GM12878 (cell line): ENCODE measurements around the gene CAMK2B. TPM values are rescaled to one million over a fixed set of nuclear protein-coding genes. Genes with fewer than 3 reads are reported as not detected.

Experiments used
- ATAC-seq: fragments of 200-7000 bp; cut with Tn5 transposase; 3 replicates; pipeline ENCODE4 v1.9.1; 2020; ENCODE audit warnings: mild to moderate bottlenecking, moderate library complexity
- BruUV-seq: library from RNA; stranded (reverse); fragments of 400-500 nt; replicated peaks from 2 replicates; lab custom pipeline; 2021; lab: Mats Ljungman, UMichigan
- CTCF ChIA-PET: fragments of 300-600 bp; sonication (Branson Sonifier 250); formaldehyde crosslinking; extraction: SDS; loops from one replicate; lab custom pipeline; 2021; ENCODE audit warnings: inconsistent platforms; lab: Yijun Ruan, JAX
- POLR2A ChIA-PET: fragments of 350-600 bp; formaldehyde crosslinking; extraction: SDS; loops from one replicate; lab custom pipeline; 2021; ENCODE audit warnings: inconsistent platforms; lab: Charles Lee
- RAD21 ChIA-PET: fragments of 300-600 bp; sonication (Branson Sonifier 250); formaldehyde crosslinking; loops from one replicate; lab custom pipeline; 2023; ENCODE audit warnings: antibody characterized with exemption; ENCODE audit not compliant: unreplicated experiment; lab: Charles Lee
- SMC1A ChIA-PET: fragments of 300-600 bp; sonication (Branson Sonifier 250); formaldehyde crosslinking; loops from one replicate; lab custom pipeline; 2023; ENCODE audit not compliant: unreplicated experiment, uncharacterized antibody; lab: Charles Lee
- DNase-seq: peaks from one replicate; pipeline ENCODE4 v3.0.0-alpha.2; 2011; ENCODE audit warnings: low read depth, low spot score
- FAIRE-seq: peaks from 3 replicates; lab custom pipeline; 2011; peaks lifted over from hg19 to GRCh38; lab: Jason Lieb, UNC
- H2AFZ ChIP-seq: 2 replicates; pipeline ENCODE4 v1.6.0; 2011; ENCODE audit warnings: low read depth, low read length, control low read depth; ENCODE audit not compliant: control insufficient read depth
- H3K27ac ChIP-seq: 2 replicates; pipeline ENCODE4 v1.5.1; 2011; ENCODE audit warnings: control low read depth; ENCODE audit not compliant: control insufficient read depth, insufficient read depth
- H3K27me3 ChIP-seq, 2 experiments: replicated peaks in 1 of 2; 2 replicates each; pipeline versions ENCODE4 v1.6.0 to v1.6.1; 2011; ENCODE audit warnings: low read length in 1 of 2; ENCODE audit not compliant: control insufficient read depth in 2 of 2, insufficient read depth in 2 of 2
- H3K36me3 ChIP-seq, 2 experiments: 2 replicates each; pipeline ENCODE4 v1.5.1; 2011; ENCODE audit warnings: low read length in 1 of 2; ENCODE audit not compliant: control insufficient read depth in 2 of 2, insufficient read depth in 2 of 2
- H3K4me1 ChIP-seq: 2 replicates; pipeline ENCODE4 v1.6.1; 2011; ENCODE audit warnings: mild to moderate bottlenecking, low read length, moderate library complexity, mixed read lengths; ENCODE audit not compliant: control insufficient read depth, insufficient read depth
- H3K4me2 ChIP-seq: 2 replicates; pipeline ENCODE4 v1.6.0; 2011; ENCODE audit warnings: control low read depth; ENCODE audit not compliant: control insufficient read depth, insufficient read depth
- H3K4me3 ChIP-seq: fragments of 200-600 bp; sonication (generic); 2 replicates; pipeline ENCODE4 v1.5.1; 2016
- H3K79me2 ChIP-seq: 2 replicates; pipeline ENCODE4 v1.6.0; 2011; ENCODE audit warnings: low read length; ENCODE audit not compliant: control insufficient read depth, insufficient read depth
- H3K9ac ChIP-seq: 2 replicates; pipeline ENCODE4 v1.8.0; 2011; ENCODE audit warnings: low read length, control low read depth, mixed read lengths; ENCODE audit not compliant: control insufficient read depth, insufficient read depth
- H3K9me3 ChIP-seq: replicated peaks from 3 replicates; pipeline ENCODE4 v1.5.1; 2011; ENCODE audit warnings: mild to moderate bottlenecking, low read length; ENCODE audit not compliant: control insufficient read depth, insufficient read depth
- H4K20me1 ChIP-seq: 2 replicates; pipeline ENCODE4 v1.6.0; 2011; ENCODE audit not compliant: control insufficient read depth, insufficient read depth
- ASH2L ChIP-seq: fragments of 300-600, 200-600 bp; sonication (generic); IDR thresholded peaks from 2 replicates; pipeline ENCODE4 v1.6.1; 2017; ENCODE audit warnings: low read depth, mild to moderate bottlenecking, borderline replicate concordance
- EZH2 ChIP-seq: IDR thresholded peaks from 2 replicates; pipeline ENCODE4 v1.6.1; 2012; ENCODE audit warnings: low read depth, mild to moderate bottlenecking, control low read depth, inconsistent platforms, low read length, borderline replicate concordance; ENCODE audit not compliant: control insufficient read depth
- KAT2A ChIP-seq: conservative IDR thresholded peaks from 2 replicates; pipeline ENCODE4 v1.6.1; 2011; ENCODE audit warnings: low read depth, low read length; ENCODE audit not compliant: control insufficient read depth
- KLF5 ChIP-seq: fragments of 450-650 bp; IDR thresholded peaks from 2 replicates; pipeline ENCODE4 v1.6.1; 2014; ENCODE audit warnings: mild to moderate bottlenecking; ENCODE audit not compliant: partially characterized antibody
- SIN3A ChIP-seq: IDR thresholded peaks from 2 replicates; pipeline ENCODE4 v1.6.1; 2012; ENCODE audit warnings: low read depth, low read length, improper control_type of control experiment
- STAT1 ChIP-seq: fragments of 450-650 bp; conservative IDR thresholded peaks from 2 replicates; pipeline ENCODE4 v1.6.1; 2014; ENCODE audit warnings: antibody characterized with exemption, mild to moderate bottlenecking
- STAT3 ChIP-seq: IDR thresholded peaks from 2 replicates; pipeline ENCODE4 v1.6.1; 2011; ENCODE audit warnings: low read depth, low read length, improper control_type of control experiment
- WRNIP1 ChIP-seq: IDR thresholded peaks from 2 replicates; pipeline ENCODE4 v1.6.1; 2011; ENCODE audit warnings: low read depth, low read length, improper control_type of control experiment, borderline replicate concordance
- ZZZ3 ChIP-seq: IDR thresholded peaks from 2 replicates; pipeline ENCODE4 v1.6.1; 2011; ENCODE audit warnings: low read depth; ENCODE audit not compliant: control insufficient read depth, insufficient read length
- WGBS: methylation state at CpG from one replicate; pipeline ENCODE4 v1.1.6; 2016; ENCODE audit warnings: low lambda C conversion rate; ENCODE audit not compliant: insufficient replicate concordance, insufficient coverage; ENCODE audit errors: missing lambda C conversion rate; 5-methylcytosine and 5-hydroxymethylcytosine counted together
- in situ Hi-C: fragments of 300-500 bp; cut with MboI; formaldehyde crosslinking; loops from 9 replicates; pipeline ENCODE4 v1.14.3; 2018; ENCODE audit warnings: mixed read lengths
- intact Hi-C: fragments of 100-400 bp; cut with micrococcal nuclease; formaldehyde crosslinking; loops from one replicate; pipeline ENCODE4 v1.14.2; 2022; ENCODE audit not compliant: unreplicated experiment
- polyA plus RNA-seq, 11 experiments: library from polyadenylated mRNA; depleted of rRNA in 4 of 11; unstranded in 6 of 11; stranded (reverse) in 5 of 11; fragments of >200 nt; fragmentation: Nextera tagmentation in 4 of 11; fragmentation: Illumina TruSeq in 1 of 11; extraction: Ambion mirVana in 4 of 11; extraction: Trizol in 1 of 11; gene quantifications; 1 replicate in 1 of 11; 2 replicates in 10 of 11; pipeline versions ENCODE4 v1.2.1 to v1.2.3, GENCODE V29; 2011 to 2016; ENCODE audit warnings: inconsistent platforms in 2 of 11, missing spikeins in 2 of 11, low read depth in 1 of 11
- total RNA-seq, 4 experiments: library from RNA; depleted of rRNA in 3 of 4; stranded (reverse); fragments of >200 nt in 3 of 4; fragmentation: Illumina TruSeq in 1 of 4; extraction: Trizol in 1 of 4; gene quantifications; 2 replicates each; pipeline versions ENCODE4 v1.2.1 to v1.2.3, GENCODE V29; 2013 to 2021
- TF ChIP-seq, protein P1 (sequence below): IDR thresholded peaks from 2 replicates; pipeline ENCODE4 v1.6.1; 2012; ENCODE audit warnings: mild to moderate bottlenecking, low read depth, low read length
- TF ChIP-seq, protein P2 (sequence below): IDR thresholded peaks from 2 replicates; pipeline ENCODE4 v1.6.1; 2012; ENCODE audit warnings: low read depth, low read length, improper control_type of control experiment
- TF ChIP-seq, protein P3 (sequence below): fragments of 450-650 bp; IDR thresholded peaks from 2 replicates; pipeline ENCODE4 v1.6.1; 2016; ENCODE audit warnings: mild to moderate bottlenecking, moderate library complexity, borderline replicate concordance
- TF ChIP-seq, protein P4 (sequence below): fragments of 150-350 bp; IDR thresholded peaks from 2 replicates; pipeline ENCODE4 v1.6.1; 2014; ENCODE audit warnings: mild to moderate bottlenecking, low read depth, low read length

Gene CAMK2B
- total and polyA plus RNA-seq, 10 of the 15 experiments (the other 5 are each of a cell fraction or from before 2014, with no cell fraction given), result 0.06 to 0.23 (median 0.11) TPM; not detected in 5

DNA sequence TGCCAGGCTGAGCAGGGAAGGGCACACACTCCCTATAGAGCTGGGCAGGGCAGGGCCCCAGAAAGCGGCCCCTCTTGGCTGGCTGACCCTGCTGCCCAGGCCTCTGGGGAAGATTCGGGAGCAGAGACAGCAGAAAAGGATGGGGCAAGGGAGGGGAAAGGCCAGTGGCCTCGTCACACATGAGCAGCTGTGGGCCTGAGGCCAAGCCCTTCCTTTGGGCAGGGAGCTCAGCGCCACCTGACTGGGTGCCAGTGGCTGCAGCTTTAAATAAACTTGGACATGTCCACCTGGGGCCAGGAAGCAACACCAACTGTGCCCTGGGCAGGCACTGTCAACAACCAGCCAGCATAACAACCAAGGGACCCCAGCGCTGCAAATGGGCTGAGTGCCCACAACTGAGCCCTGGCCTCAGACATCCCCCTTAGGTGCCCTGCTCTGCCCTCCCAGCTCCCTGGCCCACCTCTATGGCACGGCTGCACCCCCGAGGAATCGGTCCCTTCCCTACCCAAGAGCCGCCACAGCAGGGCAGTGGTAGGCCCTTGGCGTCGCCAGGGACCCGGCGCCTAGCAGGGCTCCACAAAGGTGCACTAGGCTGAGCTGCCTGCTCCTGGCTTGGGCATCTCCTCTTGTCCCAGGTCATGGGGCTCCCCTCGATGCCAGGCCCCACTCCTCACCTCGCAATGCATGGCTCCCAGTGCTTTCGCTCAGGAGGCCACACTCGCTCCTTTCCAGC, 2.6 kb downstream of the CAMK2B start:
- H3K36me3 ChIP-seq, result no peaks in the 10 kb centered on the region
- intact Hi-C loops (no loop called here), in situ Hi-C loops (no loop called here)
- H3K4me3 ChIP-seq, result no peak overlapping the region
- H2AFZ ChIP-seq, result no peak overlapping the region
- H3K4me1 ChIP-seq, result no peaks in the 10 kb centered on the region
- H3K27me3 ChIP-seq, result peaks cover 3 to 7% of the 10 kb centered on the region in 2 experiments; a peak in 3 of 4 replicates
- H3K9ac ChIP-seq, result no peak overlapping the region
- FAIRE-seq (no peak), DNase-seq (no peak), ATAC-seq (no peak)
- H4K20me1 ChIP-seq, result no peaks in the 10 kb centered on the region
- H3K79me2 ChIP-seq, result no peaks in the 10 kb centered on the region
- no peak overlapping the region for H3K4me2 ChIP-seq
- RAD21 ChIA-PET, result no interaction called here
- H3K27ac ChIP-seq, result no peak overlapping the region
- SMC1A ChIA-PET, result no interaction called here
- TF ChIP-seq WRNIP1, result no peak
- TF ChIP-seq ZZZ3, result no peak
- TF ChIP-seq, protein P1, sequence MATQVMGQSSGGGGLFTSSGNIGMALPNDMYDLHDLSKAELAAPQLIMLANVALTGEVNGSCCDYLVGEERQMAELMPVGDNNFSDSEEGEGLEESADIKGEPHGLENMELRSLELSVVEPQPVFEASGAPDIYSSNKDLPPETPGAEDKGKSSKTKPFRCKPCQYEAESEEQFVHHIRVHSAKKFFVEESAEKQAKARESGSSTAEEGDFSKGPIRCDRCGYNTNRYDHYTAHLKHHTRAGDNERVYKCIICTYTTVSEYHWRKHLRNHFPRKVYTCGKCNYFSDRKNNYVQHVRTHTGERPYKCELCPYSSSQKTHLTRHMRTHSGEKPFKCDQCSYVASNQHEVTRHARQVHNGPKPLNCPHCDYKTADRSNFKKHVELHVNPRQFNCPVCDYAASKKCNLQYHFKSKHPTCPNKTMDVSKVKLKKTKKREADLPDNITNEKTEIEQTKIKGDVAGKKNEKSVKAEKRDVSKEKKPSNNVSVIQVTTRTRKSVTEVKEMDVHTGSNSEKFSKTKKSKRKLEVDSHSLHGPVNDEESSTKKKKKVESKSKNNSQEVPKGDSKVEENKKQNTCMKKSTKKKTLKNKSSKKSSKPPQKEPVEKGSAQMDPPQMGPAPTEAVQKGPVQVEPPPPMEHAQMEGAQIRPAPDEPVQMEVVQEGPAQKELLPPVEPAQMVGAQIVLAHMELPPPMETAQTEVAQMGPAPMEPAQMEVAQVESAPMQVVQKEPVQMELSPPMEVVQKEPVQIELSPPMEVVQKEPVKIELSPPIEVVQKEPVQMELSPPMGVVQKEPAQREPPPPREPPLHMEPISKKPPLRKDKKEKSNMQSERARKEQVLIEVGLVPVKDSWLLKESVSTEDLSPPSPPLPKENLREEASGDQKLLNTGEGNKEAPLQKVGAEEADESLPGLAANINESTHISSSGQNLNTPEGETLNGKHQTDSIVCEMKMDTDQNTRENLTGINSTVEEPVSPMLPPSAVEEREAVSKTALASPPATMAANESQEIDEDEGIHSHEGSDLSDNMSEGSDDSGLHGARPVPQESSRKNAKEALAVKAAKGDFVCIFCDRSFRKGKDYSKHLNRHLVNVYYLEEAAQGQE, result no peak
- TF ChIP-seq KAT2A, result no peak
- TF ChIP-seq, protein P2, sequence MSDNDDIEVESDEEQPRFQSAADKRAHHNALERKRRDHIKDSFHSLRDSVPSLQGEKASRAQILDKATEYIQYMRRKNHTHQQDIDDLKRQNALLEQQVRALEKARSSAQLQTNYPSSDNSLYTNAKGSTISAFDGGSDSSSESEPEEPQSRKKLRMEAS, result no peak
- no peak for TF ChIP-seq SIN3A
- no peak for TF ChIP-seq KLF5
- TF ChIP-seq STAT1, result no peak
- TF ChIP-seq EZH2, result no peak
- TF ChIP-seq STAT3, result no peak
- TF ChIP-seq, protein P3, sequence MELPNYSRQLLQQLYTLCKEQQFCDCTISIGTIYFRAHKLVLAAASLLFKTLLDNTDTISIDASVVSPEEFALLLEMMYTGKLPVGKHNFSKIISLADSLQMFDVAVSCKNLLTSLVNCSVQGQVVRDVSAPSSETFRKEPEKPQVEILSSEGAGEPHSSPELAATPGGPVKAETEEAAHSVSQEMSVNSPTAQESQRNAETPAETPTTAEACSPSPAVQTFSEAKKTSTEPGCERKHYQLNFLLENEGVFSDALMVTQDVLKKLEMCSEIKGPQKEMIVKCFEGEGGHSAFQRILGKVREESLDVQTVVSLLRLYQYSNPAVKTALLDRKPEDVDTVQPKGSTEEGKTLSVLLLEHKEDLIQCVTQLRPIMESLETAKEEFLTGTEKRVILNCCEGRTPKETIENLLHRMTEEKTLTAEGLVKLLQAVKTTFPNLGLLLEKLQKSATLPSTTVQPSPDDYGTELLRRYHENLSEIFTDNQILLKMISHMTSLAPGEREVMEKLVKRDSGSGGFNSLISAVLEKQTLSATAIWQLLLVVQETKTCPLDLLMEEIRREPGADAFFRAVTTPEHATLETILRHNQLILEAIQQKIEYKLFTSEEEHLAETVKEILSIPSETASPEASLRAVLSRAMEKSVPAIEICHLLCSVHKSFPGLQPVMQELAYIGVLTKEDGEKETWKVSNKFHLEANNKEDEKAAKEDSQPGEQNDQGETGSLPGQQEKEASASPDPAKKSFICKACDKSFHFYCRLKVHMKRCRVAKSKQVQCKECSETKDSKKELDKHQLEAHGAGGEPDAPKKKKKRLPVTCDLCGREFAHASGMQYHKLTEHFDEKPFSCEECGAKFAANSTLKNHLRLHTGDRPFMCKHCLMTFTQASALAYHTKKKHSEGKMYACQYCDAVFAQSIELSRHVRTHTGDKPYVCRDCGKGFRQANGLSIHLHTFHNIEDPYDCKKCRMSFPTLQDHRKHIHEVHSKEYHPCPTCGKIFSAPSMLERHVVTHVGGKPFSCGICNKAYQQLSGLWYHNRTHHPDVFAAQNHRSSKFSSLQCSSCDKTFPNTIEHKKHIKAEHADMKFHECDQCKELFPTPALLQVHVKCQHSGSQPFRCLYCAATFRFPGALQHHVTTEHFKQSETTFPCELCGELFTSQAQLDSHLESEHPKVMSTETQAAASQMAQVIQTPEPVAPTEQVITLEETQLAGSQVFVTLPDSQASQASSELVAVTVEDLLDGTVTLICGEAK, result no peak
- TF ChIP-seq ASH2L, result no peak
- TF ChIP-seq, protein P4, sequence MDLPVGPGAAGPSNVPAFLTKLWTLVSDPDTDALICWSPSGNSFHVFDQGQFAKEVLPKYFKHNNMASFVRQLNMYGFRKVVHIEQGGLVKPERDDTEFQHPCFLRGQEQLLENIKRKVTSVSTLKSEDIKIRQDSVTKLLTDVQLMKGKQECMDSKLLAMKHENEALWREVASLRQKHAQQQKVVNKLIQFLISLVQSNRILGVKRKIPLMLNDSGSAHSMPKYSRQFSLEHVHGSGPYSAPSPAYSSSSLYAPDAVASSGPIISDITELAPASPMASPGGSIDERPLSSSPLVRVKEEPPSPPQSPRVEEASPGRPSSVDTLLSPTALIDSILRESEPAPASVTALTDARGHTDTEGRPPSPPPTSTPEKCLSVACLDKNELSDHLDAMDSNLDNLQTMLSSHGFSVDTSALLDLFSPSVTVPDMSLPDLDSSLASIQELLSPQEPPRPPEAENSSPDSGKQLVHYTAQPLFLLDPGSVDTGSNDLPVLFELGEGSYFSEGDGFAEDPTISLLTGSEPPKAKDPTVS, result no peak
- no TSS peak for BruUV-seq
- CTCF ChIA-PET, result no interaction called here
- WGBS, result 47% methylated on average over 17 of the region's 17 CpGs
- H3K9me3 ChIP-seq, result no peaks in the 10 kb centered on the region
- POLR2A ChIA-PET, result no interaction called here
